ENCODE results near the gene RAD23A.
"Not testable (repeated sequence)": the region's sequence is repeated elsewhere in the genome, so short reads cannot be mapped to it uniquely, and the experiment has no call there.

RAD23A gene

GRCh38 chr19:12955575-12955974 is 9.9 kb downstream of the RAD23A start:
- not testable (repeated sequence) for DNase-seq (ENCODE audit: low read depth in 1 of 2, low spot score in 1 of 2)

- DNase-seq (ENCODE audit: low read depth in 1 of 2, low spot score in 1 of 2): no peak
Measured at GRCh38 chr19:12955996-12956395, 10.3 kb downstream of the RAD23A start.

GRCh38 chr19:12956446-12957388 is 11.1 kb downstream of the RAD23A start, which contains the start of gene GADD45GIP1:
TSS of gene GADD45GIP1 (minus strand) at chr19:12957223. CDS start at chr19:12957212, 11 bp downstream.
- peak; percentile 68 to 83 for DNase-seq (ENCODE audit: low read depth in 1 of 2, low spot score in 1 of 2)

- DNase-seq (ENCODE audit: low read depth in 1 of 2, low spot score in 1 of 2): not testable (repeated sequence)
Measured at GRCh38 chr19:12957389-12957952, 11.8 kb downstream of the RAD23A start.

GRCh38 chr19:12959481-12959880 is 13.8 kb downstream of the RAD23A start:
- DNase-seq (ENCODE audit: low read depth in 1 of 2, low spot score in 1 of 2): no peak

GRCh38 chr19:12965017-12965811 is 19.6 kb downstream of the RAD23A start:
- peak; percentile 66 to 78 for DNase-seq (ENCODE audit: low read depth in 1 of 2, low spot score in 1 of 2)

- no peak for DNase-seq (ENCODE audit: low read depth in 1 of 2, low spot score in 1 of 2)
Measured at GRCh38 chr19:12965812-12966135, 20.1 kb downstream of the RAD23A start.

GRCh38 chr19:12967907-12968306 is 22.2 kb downstream of the RAD23A start:
- DNase-seq (ENCODE audit: low read depth in 1 of 2, low spot score in 1 of 2): no peak

- no peak for DNase-seq (ENCODE audit: low read depth in 1 of 2, low spot score in 1 of 2)
Measured at GRCh38 chr19:12969292-12969988, 23.8 kb downstream of the RAD23A start, which contains the start of gene DAND5. TSS of gene DAND5 (plus strand) at chr19:12969576. CDS start at chr19:12969661, 85 bp downstream.

- no peak for DNase-seq (ENCODE audit: low read depth in 1 of 2, low spot score in 1 of 2)
Measured at GRCh38 chr19:12970070-12970820, 24.6 kb downstream of the RAD23A start.

GRCh38 chr19:12973236-12973635 is 27.6 kb downstream of the RAD23A start:
- no peak for DNase-seq (ENCODE audit: low read depth in 1 of 2, low spot score in 1 of 2)

GRCh38 chr19:12974301-12975220 is 28.9 kb downstream of the RAD23A start:
- DNase-seq (ENCODE audit: low read depth in 1 of 2, low spot score in 1 of 2): no peak

- no peak for DNase-seq (ENCODE audit: low read depth in 1 of 2, low spot score in 1 of 2)
Measured at GRCh38 chr19:12975221-12975741, 29.6 kb downstream of the RAD23A start.

GRCh38 chr19:12976109-12976508 is 30.4 kb downstream of the RAD23A start:
- not testable (repeated sequence) for DNase-seq (ENCODE audit: low read depth in 1 of 2, low spot score in 1 of 2)

- DNase-seq (ENCODE audit: low read depth in 1 of 2, low spot score in 1 of 2): no peak
Measured at GRCh38 chr19:12979974-12980373, 34.3 kb downstream of the RAD23A start.

- no peak for DNase-seq (ENCODE audit: low read depth in 1 of 2, low spot score in 1 of 2)
Measured at GRCh38 chr19:12982648-12983047, 37.0 kb downstream of the RAD23A start.

GRCh38 chr19:12983091-12983490 is 37.4 kb downstream of the RAD23A start:
- no peak for DNase-seq (ENCODE audit: low read depth in 1 of 2, low spot score in 1 of 2)

GRCh38 chr19:12983542-12984142 is 38.0 kb downstream of the RAD23A start:
- peak; percentile 70 to 79 for DNase-seq (ENCODE audit: low read depth in 1 of 2, low spot score in 1 of 2)
